Calu3 (cell line): ENCODE results near the gene KIAA1755. TPM values are rescaled to one million over a fixed set of nuclear protein-coding genes. Genes with fewer than 3 reads are reported as not detected.

ENCODE experiments used
- BruUV-seq: library from RNA; stranded (reverse); fragments of 400-500 nt; replicated peaks from 2 replicates; lab custom pipeline; 2021; lab: Mats Ljungman, UMichigan
- CTCF ChIA-PET: fragments of 300-600 bp; sonication (Branson Sonifier 250); formaldehyde crosslinking; loops from one replicate; lab custom pipeline; 2022; ENCODE audit warnings: antibody characterized with exemption; lab: Charles Lee
- DNase-seq: peaks from one replicate; pipeline ENCODE4 v3.0.0; 2022
- H3K27ac Mint-ChIP-seq: one replicate; pipeline ENCODE4 v1.8.0; 2022; ENCODE audit warnings: mixed read lengths; ENCODE audit not compliant: unreplicated experiment
- H3K27me3 Mint-ChIP-seq: one replicate; pipeline ENCODE4 v1.8.0; 2022; ENCODE audit warnings: mixed read lengths; ENCODE audit not compliant: unreplicated experiment
- H3K36me3 Mint-ChIP-seq: one replicate; pipeline ENCODE4 v1.8.0; 2022; ENCODE audit warnings: mild to moderate bottlenecking, moderate library complexity, mixed read lengths; ENCODE audit not compliant: insufficient read depth, unreplicated experiment
- H3K4me1 Mint-ChIP-seq: one replicate; pipeline ENCODE4 v1.8.0; 2022; ENCODE audit warnings: mild to moderate bottlenecking, low read depth, mixed read lengths; ENCODE audit not compliant: unreplicated experiment
- H3K4me3 Mint-ChIP-seq: one replicate; pipeline ENCODE4 v1.8.0; 2022; ENCODE audit warnings: mild to moderate bottlenecking, low read depth, moderate library complexity, mixed read lengths; ENCODE audit not compliant: unreplicated experiment
- H3K9me3 Mint-ChIP-seq: one replicate; pipeline ENCODE4 v1.8.0; 2022; ENCODE audit warnings: low read depth, mixed read lengths; ENCODE audit not compliant: unreplicated experiment
- CTCF ChIP-seq: fragments of 200-600 bp; IDR thresholded peaks from one replicate; pipeline ENCODE4 v1.8.0; 2022; ENCODE audit warnings: antibody characterized with exemption; ENCODE audit not compliant: unreplicated experiment
- intact Hi-C: fragments of 100-400 bp; cut with micrococcal nuclease; formaldehyde crosslinking; loops from one replicate; pipeline ENCODE4 v1.10.0; 2022; ENCODE audit not compliant: unreplicated experiment
- total RNA-seq: library from RNA; stranded (reverse); gene quantifications from 2 replicates; pipeline ENCODE4 v1.2.3, GENCODE V29; 2022

Gene KIAA1755
- total RNA-seq, 1 experiment from 2014 or later, result not detected

GRCh38 chr20:38181971-38182370, 78.6 kb downstream of the KIAA1755 start:
- H3K27me3 Mint-ChIP-seq, result no peaks in the 10 kb centered on the region
- H3K4me3 Mint-ChIP-seq, result no peak overlapping the region
- no peak overlapping the region for H3K27ac Mint-ChIP-seq
- peaks cover 6% of the 10 kb centered on the region for H3K36me3 Mint-ChIP-seq
- CTCF ChIA-PET, result no interaction called here
- no TSS peak for BruUV-seq
- no peaks in the 10 kb centered on the region for H3K9me3 Mint-ChIP-seq
- peaks cover 14% of the 10 kb centered on the region for H3K4me1 Mint-ChIP-seq
- no peak for TF ChIP-seq CTCF
- DNase-seq, result no peak
- intact Hi-C loops, result no loop called here

- H3K36me3 Mint-ChIP-seq, result no peaks in the 10 kb centered on the region
- H3K4me3 Mint-ChIP-seq, result no peak overlapping the region
- no TSS peak for BruUV-seq
- peaks cover 8% of the 10 kb centered on the region for H3K4me1 Mint-ChIP-seq
- TF ChIP-seq CTCF, result no peak
- no peak for DNase-seq
- no peak overlapping the region for H3K27ac Mint-ChIP-seq
- no peaks in the 10 kb centered on the region for H3K9me3 Mint-ChIP-seq
- intact Hi-C loops, result no loop called here
- CTCF ChIA-PET, result no interaction called here
- no peaks in the 10 kb centered on the region for H3K27me3 Mint-ChIP-seq
These were observed 79.2 kb downstream of the KIAA1755 start for GRCh38 chr20:38181207-38181801.

GRCh38 chr20:38180781-38181180, 79.8 kb downstream of the KIAA1755 start:
- no peaks in the 10 kb centered on the region for H3K36me3 Mint-ChIP-seq
- no peaks in the 10 kb centered on the region for H3K9me3 Mint-ChIP-seq
- no peaks in the 10 kb centered on the region for H3K27me3 Mint-ChIP-seq
- no peak overlapping the region for H3K4me3 Mint-ChIP-seq
- no TSS peak for BruUV-seq
- no peak for DNase-seq
- no peak overlapping the region for H3K27ac Mint-ChIP-seq
- intact Hi-C loops, result no loop called here
- CTCF ChIA-PET, result no interaction called here
- H3K4me1 Mint-ChIP-seq, result peaks cover 6% of the 10 kb centered on the region
- no peak for TF ChIP-seq CTCF

GRCh38 chr20:38179846-38180245, 80.7 kb downstream of the KIAA1755 start:
- Mint-ChIP-seq H3K9me3 (no peaks in the 10 kb centered on the region), H3K36me3 (no peaks in the 10 kb centered on the region), H3K4me1 (peaks cover 6% of the 10 kb centered on the region), H3K27me3 (no peaks in the 10 kb centered on the region), H3K4me3 (no peak overlapping the region), H3K27ac (no peak overlapping the region)
- no peak for DNase-seq
- intact Hi-C loops, result no loop called here
- TF ChIP-seq CTCF, result no peak
- CTCF ChIA-PET, result no interaction called here
- BruUV-seq, result no TSS peak
